ENCODE measurements around the gene DRICH1. TPM values are rescaled to one million over a fixed set of nuclear protein-coding genes. Genes with fewer than 3 reads are reported as not detected.

The DRICH1 gene
- total and polyA plus RNA-seq, 2 of the 8 experiments (the other 6 are each of a cell fraction or from before 2014, with no cell fraction given): 0.21 to 0.28 TPM

DNA sequence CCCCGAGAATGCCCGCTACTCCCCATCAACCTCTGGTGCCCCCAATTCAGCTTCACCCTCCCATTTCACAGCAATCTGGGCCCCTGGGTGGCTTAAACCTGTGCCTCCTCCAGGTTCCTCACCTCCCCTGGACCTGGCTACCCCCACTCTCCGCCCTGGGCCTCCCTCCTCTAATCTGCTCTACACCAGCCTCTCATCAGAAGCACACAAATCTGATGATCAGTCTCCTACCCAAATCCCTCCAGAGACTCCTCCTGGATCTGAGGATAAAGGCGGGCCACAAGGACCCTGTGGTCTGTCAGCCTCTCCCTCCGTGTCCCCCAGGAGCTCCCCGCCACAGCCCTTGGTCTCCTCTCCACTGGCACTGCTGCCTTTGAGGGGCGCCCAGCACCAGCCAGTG is 28.9 kb downstream of the DRICH1 start (continued):
- TF ChIP-seq, protein P1, sequence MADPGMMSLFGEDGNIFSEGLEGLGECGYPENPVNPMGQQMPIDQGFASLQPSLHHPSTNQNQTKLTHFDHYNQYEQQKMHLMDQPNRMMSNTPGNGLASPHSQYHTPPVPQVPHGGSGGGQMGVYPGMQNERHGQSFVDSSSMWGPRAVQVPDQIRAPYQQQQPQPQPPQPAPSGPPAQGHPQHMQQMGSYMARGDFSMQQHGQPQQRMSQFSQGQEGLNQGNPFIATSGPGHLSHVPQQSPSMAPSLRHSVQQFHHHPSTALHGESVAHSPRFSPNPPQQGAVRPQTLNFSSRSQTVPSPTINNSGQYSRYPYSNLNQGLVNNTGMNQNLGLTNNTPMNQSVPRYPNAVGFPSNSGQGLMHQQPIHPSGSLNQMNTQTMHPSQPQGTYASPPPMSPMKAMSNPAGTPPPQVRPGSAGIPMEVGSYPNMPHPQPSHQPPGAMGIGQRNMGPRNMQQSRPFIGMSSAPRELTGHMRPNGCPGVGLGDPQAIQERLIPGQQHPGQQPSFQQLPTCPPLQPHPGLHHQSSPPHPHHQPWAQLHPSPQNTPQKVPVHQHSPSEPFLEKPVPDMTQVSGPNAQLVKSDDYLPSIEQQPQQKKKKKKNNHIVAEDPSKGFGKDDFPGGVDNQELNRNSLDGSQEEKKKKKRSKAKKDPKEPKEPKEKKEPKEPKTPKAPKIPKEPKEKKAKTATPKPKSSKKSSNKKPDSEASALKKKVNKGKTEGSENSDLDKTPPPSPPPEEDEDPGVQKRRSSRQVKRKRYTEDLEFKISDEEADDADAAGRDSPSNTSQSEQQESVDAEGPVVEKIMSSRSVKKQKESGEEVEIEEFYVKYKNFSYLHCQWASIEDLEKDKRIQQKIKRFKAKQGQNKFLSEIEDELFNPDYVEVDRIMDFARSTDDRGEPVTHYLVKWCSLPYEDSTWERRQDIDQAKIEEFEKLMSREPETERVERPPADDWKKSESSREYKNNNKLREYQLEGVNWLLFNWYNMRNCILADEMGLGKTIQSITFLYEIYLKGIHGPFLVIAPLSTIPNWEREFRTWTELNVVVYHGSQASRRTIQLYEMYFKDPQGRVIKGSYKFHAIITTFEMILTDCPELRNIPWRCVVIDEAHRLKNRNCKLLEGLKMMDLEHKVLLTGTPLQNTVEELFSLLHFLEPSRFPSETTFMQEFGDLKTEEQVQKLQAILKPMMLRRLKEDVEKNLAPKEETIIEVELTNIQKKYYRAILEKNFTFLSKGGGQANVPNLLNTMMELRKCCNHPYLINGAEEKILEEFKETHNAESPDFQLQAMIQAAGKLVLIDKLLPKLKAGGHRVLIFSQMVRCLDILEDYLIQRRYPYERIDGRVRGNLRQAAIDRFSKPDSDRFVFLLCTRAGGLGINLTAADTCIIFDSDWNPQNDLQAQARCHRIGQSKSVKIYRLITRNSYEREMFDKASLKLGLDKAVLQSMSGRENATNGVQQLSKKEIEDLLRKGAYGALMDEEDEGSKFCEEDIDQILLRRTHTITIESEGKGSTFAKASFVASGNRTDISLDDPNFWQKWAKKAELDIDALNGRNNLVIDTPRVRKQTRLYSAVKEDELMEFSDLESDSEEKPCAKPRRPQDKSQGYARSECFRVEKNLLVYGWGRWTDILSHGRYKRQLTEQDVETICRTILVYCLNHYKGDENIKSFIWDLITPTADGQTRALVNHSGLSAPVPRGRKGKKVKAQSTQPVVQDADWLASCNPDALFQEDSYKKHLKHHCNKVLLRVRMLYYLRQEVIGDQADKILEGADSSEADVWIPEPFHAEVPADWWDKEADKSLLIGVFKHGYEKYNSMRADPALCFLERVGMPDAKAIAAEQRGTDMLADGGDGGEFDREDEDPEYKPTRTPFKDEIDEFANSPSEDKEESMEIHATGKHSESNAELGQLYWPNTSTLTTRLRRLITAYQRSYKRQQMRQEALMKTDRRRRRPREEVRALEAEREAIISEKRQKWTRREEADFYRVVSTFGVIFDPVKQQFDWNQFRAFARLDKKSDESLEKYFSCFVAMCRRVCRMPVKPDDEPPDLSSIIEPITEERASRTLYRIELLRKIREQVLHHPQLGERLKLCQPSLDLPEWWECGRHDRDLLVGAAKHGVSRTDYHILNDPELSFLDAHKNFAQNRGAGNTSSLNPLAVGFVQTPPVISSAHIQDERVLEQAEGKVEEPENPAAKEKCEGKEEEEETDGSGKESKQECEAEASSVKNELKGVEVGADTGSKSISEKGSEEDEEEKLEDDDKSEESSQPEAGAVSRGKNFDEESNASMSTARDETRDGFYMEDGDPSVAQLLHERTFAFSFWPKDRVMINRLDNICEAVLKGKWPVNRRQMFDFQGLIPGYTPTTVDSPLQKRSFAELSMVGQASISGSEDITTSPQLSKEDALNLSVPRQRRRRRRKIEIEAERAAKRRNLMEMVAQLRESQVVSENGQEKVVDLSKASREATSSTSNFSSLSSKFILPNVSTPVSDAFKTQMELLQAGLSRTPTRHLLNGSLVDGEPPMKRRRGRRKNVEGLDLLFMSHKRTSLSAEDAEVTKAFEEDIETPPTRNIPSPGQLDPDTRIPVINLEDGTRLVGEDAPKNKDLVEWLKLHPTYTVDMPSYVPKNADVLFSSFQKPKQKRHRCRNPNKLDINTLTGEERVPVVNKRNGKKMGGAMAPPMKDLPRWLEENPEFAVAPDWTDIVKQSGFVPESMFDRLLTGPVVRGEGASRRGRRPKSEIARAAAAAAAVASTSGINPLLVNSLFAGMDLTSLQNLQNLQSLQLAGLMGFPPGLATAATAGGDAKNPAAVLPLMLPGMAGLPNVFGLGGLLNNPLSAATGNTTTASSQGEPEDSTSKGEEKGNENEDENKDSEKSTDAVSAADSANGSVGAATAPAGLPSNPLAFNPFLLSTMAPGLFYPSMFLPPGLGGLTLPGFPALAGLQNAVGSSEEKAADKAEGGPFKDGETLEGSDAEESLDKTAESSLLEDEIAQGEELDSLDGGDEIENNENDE (IDR thresholded peaks at IDR 0.05; ENCODE audit: insufficient replicate concordance, low read length): no peak
- TF ChIP-seq EP300 (IDR thresholded peaks at IDR 0.05; ENCODE audit: borderline replicate concordance in 1 of 2, low read depth in 2 of 2, low read length in 2 of 2): no peak
- TF ChIP-seq, protein P2, sequence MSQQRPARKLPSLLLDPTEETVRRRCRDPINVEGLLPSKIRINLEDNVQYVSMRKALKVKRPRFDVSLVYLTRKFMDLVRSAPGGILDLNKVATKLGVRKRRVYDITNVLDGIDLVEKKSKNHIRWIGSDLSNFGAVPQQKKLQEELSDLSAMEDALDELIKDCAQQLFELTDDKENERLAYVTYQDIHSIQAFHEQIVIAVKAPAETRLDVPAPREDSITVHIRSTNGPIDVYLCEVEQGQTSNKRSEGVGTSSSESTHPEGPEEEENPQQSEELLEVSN (IDR thresholded peaks at IDR 0.05): no peak
- TF ChIP-seq POU5F1 (IDR thresholded peaks at IDR 0.05; ENCODE audit: low read depth, low read length): no peak
- TF ChIP-seq RFX5 (IDR thresholded peaks at IDR 0.05; ENCODE audit: borderline replicate concordance, low read depth, low read length): no peak
- TF ChIP-seq, protein P3, sequence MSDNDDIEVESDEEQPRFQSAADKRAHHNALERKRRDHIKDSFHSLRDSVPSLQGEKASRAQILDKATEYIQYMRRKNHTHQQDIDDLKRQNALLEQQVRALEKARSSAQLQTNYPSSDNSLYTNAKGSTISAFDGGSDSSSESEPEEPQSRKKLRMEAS (IDR thresholded peaks at IDR 0.05): no peak
- no peak for TF ChIP-seq RBBP5 (IDR thresholded peaks at IDR 0.05; ENCODE audit: borderline replicate concordance, low read depth, low read length)
- TF ChIP-seq, protein P4, sequence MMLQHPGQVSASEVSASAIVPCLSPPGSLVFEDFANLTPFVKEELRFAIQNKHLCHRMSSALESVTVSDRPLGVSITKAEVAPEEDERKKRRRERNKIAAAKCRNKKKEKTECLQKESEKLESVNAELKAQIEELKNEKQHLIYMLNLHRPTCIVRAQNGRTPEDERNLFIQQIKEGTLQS (IDR thresholded peaks at IDR 0.05; ENCODE audit: insufficient read depth, low read depth, low read length): no peak
- no peak for TF ChIP-seq RXRA (IDR thresholded peaks at IDR 0.05; ENCODE audit: insufficient read depth, low read depth, low read length)
- no peak for TF ChIP-seq TAF1 (IDR thresholded peaks at IDR 0.05; ENCODE audit: low read depth, low read length)

Measured in H1 (cell line).